PC-9 (cell line): ENCODE results near the gene CLSTN1. TPM values are rescaled to one million over a fixed set of nuclear protein-coding genes. Genes with fewer than 3 reads are reported as not detected.

Experiments used
- BruUV-seq: library from RNA; stranded (reverse); fragments of 400-500 nt; replicated peaks from 2 replicates; lab custom pipeline; 2021; lab: Mats Ljungman, UMichigan
- CTCF ChIA-PET: fragments of 300-600 bp; sonication (Branson Sonifier 250); formaldehyde crosslinking; loops from one replicate; lab custom pipeline; 2022; ENCODE audit warnings: antibody characterized with exemption; lab: Charles Lee
- POLR2A ChIA-PET: fragments of 300-600 bp; sonication (Branson Sonifier 250); formaldehyde crosslinking; loops from one replicate; lab custom pipeline; 2022; ENCODE audit warnings: antibody characterized with exemption; ENCODE audit not compliant: unreplicated experiment; lab: Charles Lee
- DNase-seq, 2 experiments: peaks; one replicate each; pipeline versions ENCODE4 v3.0.0 to v3.0.0-alpha.2; 2015 to 2022; ENCODE audit warnings: mixed read lengths in 1 of 2
- H2AFZ ChIP-seq: fragments of 200-600 bp; sonication (generic); 2 replicates; pipeline ENCODE4 v1.8.1; 2017; ENCODE audit warnings: antibody characterized with exemption
- H3F3A ChIP-seq: fragments of 200-600 bp; sonication (generic); 2 replicates; pipeline ENCODE4 v1.8.1; 2017; ENCODE audit warnings: antibody characterized with exemption, mild to moderate bottlenecking, low read depth; ENCODE audit not compliant: insufficient read depth
- H3K27ac ChIP-seq: fragments of 200-600 bp; sonication (generic); 2 replicates; pipeline ENCODE4 v1.6.1; 2016; ENCODE audit warnings: mixed run types
- H3K27me3 ChIP-seq: fragments of 200-600 bp; sonication (generic); 2 replicates; pipeline ENCODE4 v1.6.1; 2016; ENCODE audit warnings: low read depth, mixed run types; ENCODE audit not compliant: insufficient read depth
- H3K36me3 ChIP-seq: fragments of 200-600 bp; sonication (generic); 2 replicates; pipeline ENCODE4 v1.6.1; 2016; ENCODE audit warnings: low read depth, mixed run types
- H3K4me1 ChIP-seq: fragments of 200-600 bp; sonication (generic); replicated peaks from 2 replicates; pipeline ENCODE4 v1.6.1; 2016; ENCODE audit warnings: mixed run types; ENCODE audit not compliant: insufficient read depth
- H3K4me2 ChIP-seq: fragments of 200-600 bp; sonication (generic); 2 replicates; pipeline ENCODE4 v1.6.1; 2017; ENCODE audit warnings: mixed run types
- H3K4me3 ChIP-seq: fragments of 200-600 bp; sonication (generic); 2 replicates; pipeline ENCODE4 v1.6.1; 2016; ENCODE audit warnings: mixed run types
- H3K79me2 ChIP-seq: fragments of 200-600 bp; sonication (generic); 2 replicates; pipeline ENCODE4 v1.6.1; 2017; ENCODE audit warnings: low read depth, mixed run types
- H3K9me2 ChIP-seq: fragments of 200-600 bp; sonication (generic); 2 replicates; pipeline ENCODE4 v1.8.1; 2017; ENCODE audit warnings: mild to moderate bottlenecking; ENCODE audit not compliant: insufficient read depth
- H3K9me3 ChIP-seq: fragments of 200-600 bp; sonication (generic); 2 replicates; pipeline ENCODE4 v1.8.1; 2016; ENCODE audit warnings: low read depth; ENCODE audit not compliant: insufficient read depth
- H4K20me1 ChIP-seq: fragments of 200-600 bp; sonication (generic); 2 replicates; pipeline ENCODE4 v1.8.1; 2017; ENCODE audit not compliant: insufficient read depth
- EZH2 ChIP-seq: fragments of 200-600 bp; sonication (generic); IDR thresholded peaks from 2 replicates; pipeline ENCODE4 v1.8.0; 2017; ENCODE audit warnings: antibody characterized with exemption, low read depth
- intact Hi-C: fragments of 100-400 bp; cut with micrococcal nuclease; formaldehyde crosslinking; loops from one replicate; pipeline ENCODE4 v1.10.0; 2022; ENCODE audit not compliant: unreplicated experiment
- total RNA-seq: library from RNA; stranded (reverse); gene quantifications from 2 replicates; pipeline ENCODE4 v1.2.3, GENCODE V29; 2021
- TF ChIP-seq, protein P1 (sequence below): fragments of 200-600 bp; sonication (generic); conservative IDR thresholded peaks from 2 replicates; pipeline ENCODE4 v1.6.1; 2017; ENCODE audit warnings: mixed run types, antibody characterized with exemption, mild to moderate bottlenecking, moderate library complexity

CLSTN1 gene
- total RNA-seq, 1 experiment from 2014 or later = 140 TPM

- BruUV-seq = no TSS peak
- no peak overlapping the region for H3K27ac ChIP-seq
- H2AFZ ChIP-seq = peak overlapping the region; percentile 80; the same call in 1 of the 2 replicates
- peak overlapping the region; percentile 57; the same call in 1 of the 2 replicates for H3K4me3 ChIP-seq
- ChIA-PET POLR2A (no interaction called here), CTCF (interaction anchor here (0.6 kb wide), 1 partner anchor 98 kb away, joined by 6 read pairs; no protein-coding TSS in a partner anchor)
- peaks cover 15% of the 10 kb centered on the region; the same call in 1 of the 2 replicates for H3K4me1 ChIP-seq
- no peaks in the 10 kb centered on the region for H3K9me2 ChIP-seq
- H3K79me2 ChIP-seq = no peaks in the 10 kb centered on the region
- H3K36me3 ChIP-seq = no peaks in the 10 kb centered on the region
- peaks cover 20% of the 10 kb centered on the region for H3F3A ChIP-seq
- H3K4me2 ChIP-seq = peak overlapping the region; percentile 86
- no peaks in the 10 kb centered on the region for H3K27me3 ChIP-seq
- intact Hi-C loops = no loop called here
- TF ChIP-seq EZH2 = no peak
- TF ChIP-seq, protein P1, sequence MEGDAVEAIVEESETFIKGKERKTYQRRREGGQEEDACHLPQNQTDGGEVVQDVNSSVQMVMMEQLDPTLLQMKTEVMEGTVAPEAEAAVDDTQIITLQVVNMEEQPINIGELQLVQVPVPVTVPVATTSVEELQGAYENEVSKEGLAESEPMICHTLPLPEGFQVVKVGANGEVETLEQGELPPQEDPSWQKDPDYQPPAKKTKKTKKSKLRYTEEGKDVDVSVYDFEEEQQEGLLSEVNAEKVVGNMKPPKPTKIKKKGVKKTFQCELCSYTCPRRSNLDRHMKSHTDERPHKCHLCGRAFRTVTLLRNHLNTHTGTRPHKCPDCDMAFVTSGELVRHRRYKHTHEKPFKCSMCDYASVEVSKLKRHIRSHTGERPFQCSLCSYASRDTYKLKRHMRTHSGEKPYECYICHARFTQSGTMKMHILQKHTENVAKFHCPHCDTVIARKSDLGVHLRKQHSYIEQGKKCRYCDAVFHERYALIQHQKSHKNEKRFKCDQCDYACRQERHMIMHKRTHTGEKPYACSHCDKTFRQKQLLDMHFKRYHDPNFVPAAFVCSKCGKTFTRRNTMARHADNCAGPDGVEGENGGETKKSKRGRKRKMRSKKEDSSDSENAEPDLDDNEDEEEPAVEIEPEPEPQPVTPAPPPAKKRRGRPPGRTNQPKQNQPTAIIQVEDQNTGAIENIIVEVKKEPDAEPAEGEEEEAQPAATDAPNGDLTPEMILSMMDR = no peak
- H4K20me1 ChIP-seq = no peaks in the 10 kb centered on the region
- no peak for DNase-seq
- no peaks in the 10 kb centered on the region for H3K9me3 ChIP-seq
Measured at GRCh38 chr1:9688599-9688998, 135.2 kb downstream of the CLSTN1 start.

DNA sequence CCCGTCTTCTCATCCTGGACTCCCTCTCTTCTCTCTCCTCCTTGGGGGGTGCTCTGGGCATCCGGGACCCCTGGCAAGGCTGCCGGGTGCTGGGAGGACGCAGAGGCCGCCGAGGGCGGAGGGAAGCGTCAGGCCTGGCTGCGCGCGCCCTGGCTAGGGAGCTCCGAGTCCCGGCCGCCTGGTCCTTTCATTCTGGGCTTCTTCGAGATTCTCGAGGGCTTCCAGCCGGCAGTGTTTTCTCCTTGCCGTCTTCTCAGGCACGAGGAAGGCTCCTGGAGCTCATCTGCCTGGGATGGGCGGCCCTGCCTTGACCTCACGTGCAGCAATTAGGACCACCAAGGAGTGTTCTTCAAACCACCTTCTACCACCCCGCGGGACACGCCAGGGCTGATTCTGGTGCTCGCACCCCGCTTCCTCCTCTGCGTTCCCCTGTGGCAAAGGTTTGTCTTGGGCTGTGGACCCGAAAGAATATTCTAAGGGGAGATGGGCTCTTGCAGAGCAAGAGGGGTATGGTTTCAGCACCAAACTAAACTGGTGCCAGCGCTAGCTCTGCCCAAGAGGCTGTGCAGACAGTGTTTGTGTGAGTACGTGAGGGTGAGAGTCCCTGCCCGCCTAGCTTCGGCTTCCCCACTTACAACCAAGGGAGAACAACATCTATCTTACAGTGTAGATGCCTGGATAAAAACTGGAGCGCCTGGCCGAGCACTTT is 135.7 kb downstream of the CLSTN1 start:
- Histone ChIP-seq H3K79me2 (no peaks in the 10 kb centered on the region), H3K27me3 (no peaks in the 10 kb centered on the region), H3K9me2 (no peaks in the 10 kb centered on the region), H3K9me3 (no peaks in the 10 kb centered on the region), H2AFZ (peak overlapping the region; percentile 80), H4K20me1 (no peaks in the 10 kb centered on the region), H3K4me3 (peak overlapping the region; percentile 57), H3K27ac (no peak overlapping the region), H3K36me3 (no peaks in the 10 kb centered on the region), H3K4me1 (peaks cover 15% of the 10 kb centered on the region; the same call in 1 of the 2 replicates), H3K4me2 (peak overlapping the region; percentile 86), H3F3A (peaks cover 20% of the 10 kb centered on the region)
- intact Hi-C loops = no loop called here
- CTCF ChIA-PET = interaction anchor here (0.6 kb wide), 1 partner anchor 99 kb away, joined by 6 read pairs; no protein-coding TSS in a partner anchor
- POLR2A ChIA-PET = interaction anchor here (0.5 kb wide), 1 partner anchor 748 kb away, joined by 12 read pairs; no protein-coding TSS in a partner anchor
- peak in 1 of 2 experiments; percentile 16 for DNase-seq
- BruUV-seq = no TSS peak
- TF ChIP-seq, protein P1 = no peak
- no peak for TF ChIP-seq EZH2

DNA sequence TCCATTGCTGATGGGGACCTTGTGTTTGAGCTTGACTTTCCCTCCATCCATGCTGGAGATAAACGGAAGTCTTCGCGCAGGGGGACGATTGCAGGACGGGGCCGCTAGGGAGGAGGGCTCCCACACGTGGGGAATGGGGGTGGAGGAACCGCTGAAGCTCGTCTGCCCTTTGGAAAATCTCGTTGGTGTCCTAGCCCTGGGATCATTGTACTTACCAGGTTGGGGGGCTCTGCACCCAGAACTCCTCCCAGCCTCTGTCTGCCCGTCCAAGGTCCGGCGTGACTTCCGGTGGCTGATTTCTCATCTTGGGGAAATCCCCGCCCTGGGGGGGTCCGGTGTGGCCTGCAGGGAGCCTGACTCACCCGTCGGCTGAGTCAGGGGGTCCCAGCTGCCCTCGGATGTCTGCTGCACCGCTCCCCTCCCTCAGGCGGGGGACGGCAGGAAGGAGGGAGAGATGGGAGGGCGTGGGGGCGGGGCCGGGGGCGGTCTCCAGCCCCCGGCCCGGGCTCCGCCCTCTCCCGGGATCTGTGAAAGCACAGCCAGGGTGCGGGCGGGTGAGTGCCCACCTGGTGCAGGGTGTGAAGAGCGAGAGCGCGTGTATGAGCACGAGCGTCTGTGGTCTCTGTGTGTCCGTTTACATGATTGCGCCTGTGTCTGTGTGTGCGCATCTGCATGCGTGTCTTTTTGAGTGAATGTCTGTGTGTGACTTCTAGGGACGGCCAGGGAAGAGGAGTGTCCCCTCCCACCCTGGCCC is 136.5 kb downstream of the CLSTN1 start:
- H3K9me2 ChIP-seq = no peaks in the 10 kb centered on the region
- BruUV-seq = no TSS peak
- peak overlapping the region; percentile 86 for H3K4me2 ChIP-seq
- peak; percentile 39 to 53 for DNase-seq
- CTCF ChIA-PET = no interaction called here
- H3K9me3 ChIP-seq = no peaks in the 10 kb centered on the region
- H3K79me2 ChIP-seq = no peaks in the 10 kb centered on the region
- H3K27ac ChIP-seq = no peak overlapping the region
- H4K20me1 ChIP-seq = no peaks in the 10 kb centered on the region
- POLR2A ChIA-PET = no interaction called here
- H3F3A ChIP-seq = peaks cover 20% of the 10 kb centered on the region
- peaks cover 15% of the 10 kb centered on the region; the same call in 1 of the 2 replicates for H3K4me1 ChIP-seq
- no peaks in the 10 kb centered on the region for H3K27me3 ChIP-seq
- intact Hi-C loops = no loop called here
- H3K4me3 ChIP-seq = peak overlapping the region; percentile 57
- no peaks in the 10 kb centered on the region for H3K36me3 ChIP-seq
- H2AFZ ChIP-seq = peak overlapping the region; percentile 80
- no peak for TF ChIP-seq EZH2
